Stimulated activated CD8-positive, alpha-beta memory T cell treated with anti-CD3 and anti-CD28 coated beads, Interleukin-12 subunit alpha, Interleukin-12 subunit beta, amount 100 ng/mL, for 24 hours (primary cell): ENCODE results near the gene NLRP3.
"Not testable (repeated sequence)": the region's sequence is repeated elsewhere in the genome, so short reads cannot be mapped to it uniquely, and the experiment has no call there.

Source experiments
- DNase-seq: peaks from one replicate; pipeline ENCODE4 v3.0.0-alpha.2; 2020; ENCODE audit errors: extremely low read depth

NLRP3 gene

DNA sequence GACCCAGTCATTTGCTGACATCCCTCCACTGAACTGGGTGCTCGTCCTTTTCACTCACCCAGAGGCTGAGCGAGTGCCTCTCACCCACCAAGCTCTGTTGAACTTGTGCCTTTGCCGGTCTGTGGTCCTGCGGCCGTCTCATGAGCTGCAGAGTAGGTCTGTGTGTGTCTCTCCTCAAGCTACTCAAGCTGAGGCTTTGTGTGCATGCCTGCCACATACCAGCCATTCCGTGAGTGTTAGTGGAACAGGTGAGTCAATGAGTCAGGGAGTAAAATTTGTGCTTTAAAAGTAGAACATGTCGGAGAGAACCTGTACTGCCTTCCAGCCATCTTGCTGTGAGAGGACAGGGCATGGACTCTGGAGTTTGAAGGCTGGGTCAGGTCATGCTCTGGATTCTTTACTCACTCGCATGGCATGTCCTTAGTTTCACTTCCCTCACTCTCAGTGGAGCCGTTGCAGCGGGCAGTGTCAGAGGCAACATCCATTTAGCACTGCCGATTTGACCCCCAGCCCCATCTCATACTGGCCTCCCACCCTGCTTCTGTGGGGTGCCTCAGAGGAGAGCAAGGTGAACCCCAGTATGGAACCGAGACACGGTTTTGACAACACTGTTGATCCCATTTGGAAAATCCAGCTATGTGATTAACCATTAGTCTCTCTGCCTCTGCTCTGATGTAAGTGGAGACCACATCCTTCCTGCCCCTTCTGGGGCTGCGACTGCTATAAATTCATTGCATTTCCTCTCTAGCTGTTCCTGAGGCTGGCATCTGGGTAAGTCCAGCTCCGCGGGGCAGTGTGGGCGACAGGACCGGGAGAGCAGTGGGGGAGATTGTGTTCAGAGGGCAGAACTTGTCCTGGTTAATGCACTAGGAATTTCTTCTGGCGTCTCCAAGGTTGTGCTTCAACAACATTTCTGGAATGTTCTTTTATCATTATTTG, at the start of gene NLRP3:
NLRP3 (plus strand) TSS at position 751 of the 939 bp plus-strand sequence. CDS start 2,628 bp downstream, outside the sequence.
- DNase-seq, result no peak

DNA sequence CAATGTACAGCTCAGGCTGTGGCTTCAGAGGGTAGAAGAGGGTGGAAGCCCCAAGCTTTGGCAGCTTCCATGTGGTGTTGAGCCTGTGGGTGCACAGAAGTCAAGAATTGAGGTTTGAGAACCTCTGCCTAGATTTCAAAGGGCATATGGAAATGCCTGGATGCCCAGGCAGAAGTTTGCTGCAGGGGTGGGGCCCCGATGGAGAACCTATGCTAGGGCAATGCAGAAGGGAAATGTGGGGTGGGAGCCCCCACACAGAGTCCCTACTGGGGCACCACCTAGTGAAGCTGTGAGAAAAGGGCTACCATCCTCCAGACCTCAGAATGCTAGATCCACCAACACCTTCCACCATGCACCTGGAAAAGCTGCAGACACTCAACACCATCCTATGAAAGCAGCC, 49.6 kb upstream of the NLRP3 start:
- DNase-seq, result not testable (repeated sequence)

GRCh38 chr1:247366926-247367645, 48.9 kb upstream of the NLRP3 start:
- DNase-seq, result no peak

DNA sequence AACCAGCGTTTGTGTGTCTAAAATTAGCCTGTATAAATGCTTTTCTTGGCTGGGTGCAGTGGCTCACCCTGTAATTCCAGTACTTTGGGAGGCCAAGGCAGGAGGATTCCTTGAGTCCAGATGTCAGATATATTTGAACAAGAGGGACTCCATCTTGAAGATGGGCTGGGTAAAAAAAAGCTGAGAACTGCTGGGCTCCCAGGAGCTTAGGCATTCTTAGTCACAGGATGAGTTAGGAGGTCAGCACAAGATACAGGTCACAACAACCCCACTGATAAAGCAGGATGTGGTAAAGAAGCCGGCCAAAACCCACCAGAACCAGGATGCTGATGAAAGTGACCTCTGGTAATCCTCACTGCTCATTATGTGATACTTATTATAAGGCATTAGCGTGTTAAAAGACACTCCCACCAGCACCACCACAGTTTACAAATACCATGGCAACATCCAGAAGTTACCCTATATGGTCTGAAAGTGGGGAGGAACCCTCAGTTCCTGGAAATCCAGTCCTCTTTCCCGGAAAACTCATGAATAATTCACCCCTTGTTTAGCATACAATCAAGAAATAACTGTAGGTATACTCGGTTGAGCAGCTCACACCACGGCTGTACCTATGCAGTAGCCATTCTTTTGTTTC, 48.1 kb upstream of the NLRP3 start:
- no peak for DNase-seq

GRCh38 chr1:247368490-247369145, 47.4 kb upstream of the NLRP3 start:
- DNase-seq, result no peak

- no peak for DNase-seq
These were observed 44.9 kb upstream of the NLRP3 start for GRCh38 chr1:247370786-247371732.

DNA sequence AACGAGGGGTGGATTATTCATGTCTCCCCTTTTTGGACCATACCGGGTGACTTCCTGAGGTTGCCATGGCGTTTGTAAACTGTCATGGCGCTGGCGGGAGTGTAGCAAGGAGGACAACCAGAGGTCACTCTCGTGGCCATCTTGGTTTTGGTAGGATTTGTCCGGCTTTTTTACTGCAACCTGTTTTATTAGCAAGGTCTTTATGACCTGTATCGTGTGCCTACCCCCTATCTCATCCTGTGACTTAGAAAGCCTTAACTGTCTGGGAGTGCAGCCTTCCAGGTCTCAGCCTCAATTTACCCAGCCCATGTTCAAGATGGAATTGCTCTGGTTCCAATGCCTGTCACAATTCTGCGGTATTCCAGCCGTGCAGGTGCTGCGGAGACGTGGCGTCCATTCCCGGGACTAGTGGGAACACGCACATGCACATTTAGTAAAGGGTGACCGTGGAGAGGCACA, 44.1 kb upstream of the NLRP3 start:
- DNase-seq, result no peak

- peak; percentile 26 for DNase-seq
These were observed 42.2 kb upstream of the NLRP3 start for GRCh38 chr1:247373721-247374141.

- not testable (repeated sequence) for DNase-seq
These were observed 41.2 kb upstream of the NLRP3 start for GRCh38 chr1:247374651-247375334.

GRCh38 chr1:247375747-247376146, 40.2 kb upstream of the NLRP3 start:
- no peak for DNase-seq

- no peak for DNase-seq
These were observed 39.3 kb upstream of the NLRP3 start for GRCh38 chr1:247376659-247377058.

DNA sequence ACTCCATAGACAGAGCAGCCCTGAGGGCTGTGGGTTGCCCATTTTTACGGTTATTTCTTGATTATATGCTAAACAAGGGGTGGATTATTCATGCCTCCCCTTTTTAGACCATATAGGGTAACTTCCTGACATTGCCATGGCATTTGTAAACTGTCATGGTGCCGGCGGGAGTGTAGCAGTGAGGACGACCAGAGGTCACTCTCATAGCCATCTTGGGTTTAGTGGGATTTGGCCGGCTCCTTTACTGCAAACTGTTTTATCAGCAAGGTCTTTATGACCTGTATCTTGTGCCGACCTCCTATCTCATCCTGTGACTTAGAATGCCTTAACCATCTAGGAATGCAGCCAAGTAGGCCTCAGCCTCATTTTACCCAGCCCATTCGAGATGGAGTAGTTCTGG, 38.3 kb upstream of the NLRP3 start:
- DNase-seq, result not testable (repeated sequence)

DNA sequence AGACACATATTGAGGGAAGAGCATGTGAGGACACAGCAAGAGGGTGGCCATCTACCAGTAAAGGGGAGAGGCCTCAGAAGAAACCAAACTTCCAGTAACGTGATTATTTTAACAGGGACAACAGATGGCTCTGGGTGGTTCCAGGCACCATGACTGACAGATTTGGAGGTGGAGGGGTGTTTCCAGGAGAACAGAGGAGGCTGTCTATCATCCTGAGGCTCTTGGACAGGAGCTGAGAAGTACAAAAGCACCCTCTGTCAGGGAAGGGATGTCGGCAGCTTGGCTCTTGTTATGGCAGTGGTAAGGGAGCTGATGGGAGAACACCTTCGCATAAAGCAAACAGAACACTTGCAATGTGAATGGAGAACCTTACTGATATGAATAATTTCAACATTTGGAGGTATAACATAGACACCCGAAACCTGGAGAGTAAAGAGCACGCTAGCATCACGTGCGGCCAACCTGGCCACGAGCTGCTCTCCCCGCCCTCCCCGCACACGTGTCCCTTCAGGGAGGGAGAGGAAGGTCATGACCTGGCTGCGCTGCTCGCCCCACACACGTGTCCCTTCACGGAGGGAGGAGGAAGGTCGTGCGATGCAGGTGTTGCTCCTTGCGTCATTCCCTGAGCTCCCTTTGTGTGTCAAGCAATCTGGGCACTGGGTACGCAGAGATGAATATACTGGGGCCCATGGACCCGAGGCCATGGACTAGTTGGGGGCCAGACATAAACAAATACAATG, 37.5 kb upstream of the NLRP3 start:
- no peak for DNase-seq

DNA sequence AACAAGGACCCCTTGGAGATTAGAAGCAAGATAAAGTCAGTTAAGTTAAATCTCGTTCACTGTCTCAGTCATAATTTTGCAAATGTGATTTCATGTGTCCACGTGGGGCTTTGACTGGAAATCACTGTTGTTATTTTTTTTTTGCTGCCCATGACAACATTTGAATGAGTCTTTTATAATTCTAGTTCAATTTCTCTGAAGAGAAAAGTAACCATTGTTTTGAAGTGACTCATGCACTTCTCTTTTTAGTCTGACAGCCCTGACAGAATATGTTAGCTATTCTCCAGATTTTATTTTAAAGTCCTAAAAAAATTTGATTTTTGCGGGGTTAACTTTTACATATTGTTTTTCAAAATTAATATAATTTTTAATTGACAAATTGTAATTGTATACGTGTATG, 30.7 kb upstream of the NLRP3 start:
- DNase-seq, result no peak

- no peak for DNase-seq
These were observed 29.8 kb upstream of the NLRP3 start for GRCh38 chr1:247386217-247386616.

- no peak for DNase-seq
These were observed 29.3 kb upstream of the NLRP3 start for GRCh38 chr1:247386687-247387086.

- no peak for DNase-seq
These were observed 28.9 kb upstream of the NLRP3 start for GRCh38 chr1:247387096-247387495.

- no peak for DNase-seq
These were observed 28.4 kb upstream of the NLRP3 start for GRCh38 chr1:247387565-247387964.

GRCh38 chr1:247390116-247390791, 25.7 kb upstream of the NLRP3 start:
- peak; percentile 59 for DNase-seq
